ENCODE measurements around the gene ABHD4.
"Not testable (repeated sequence)": the region's sequence is repeated elsewhere in the genome, so short reads cannot be mapped to it uniquely, and the experiment has no call there.

Gene ABHD4

GRCh38 chr14:22598099-22598895 is at the start of gene ABHD4:
ABHD4 (plus strand) TSS chr14:22598300; CDS start chr14:22598307, 7 bp downstream.
- Histone ChIP-seq H3K27me3 (ENCODE audit: insufficient read depth, low read length) (no peaks in the 10 kb centered on the region), H2AFZ (ENCODE audit: low read length, unreplicated experiment) (peak within 1 kb of the TSS; percentile 97), H3K4me1 (ENCODE audit: control insufficient read depth, insufficient read depth, low read length, unreplicated experiment) (peaks cover 39% of the 10 kb centered on the region), H3K4me3 (ENCODE audit: low read depth, low read length) (peak within 1 kb of the TSS; percentile 88), H3K36me3 (ENCODE audit: insufficient read depth, low read length) (peaks cover 18% of the 10 kb centered on the region), H3K79me2 (ENCODE audit: control insufficient read depth, insufficient read depth, low read length, unreplicated experiment) (peaks cover 16% of the 10 kb centered on the region), H3K27ac (ENCODE audit: low read depth, low read length) (peak within 1 kb of the TSS; percentile 59)

GRCh38 chr14:22549324-22549962 is 48.7 kb upstream of the ABHD4 start:
- Histone ChIP-seq H3K4me3 (ENCODE audit: low read depth, low read length) (no peak overlapping the region), H3K4me1 (ENCODE audit: control insufficient read depth, insufficient read depth, low read length, unreplicated experiment) (peaks cover 38% of the 10 kb centered on the region), H3K36me3 (ENCODE audit: insufficient read depth, low read length) (no peaks in the 10 kb centered on the region), H2AFZ (ENCODE audit: low read length, unreplicated experiment) (no peak overlapping the region), H3K27ac (ENCODE audit: low read depth, low read length) (no peak overlapping the region), H3K27me3 (ENCODE audit: insufficient read depth, low read length) (no peaks in the 10 kb centered on the region), H3K79me2 (ENCODE audit: control insufficient read depth, insufficient read depth, low read length, unreplicated experiment) (no peaks in the 10 kb centered on the region)

- Histone ChIP-seq H3K36me3 (ENCODE audit: insufficient read depth, low read length) (no peaks in the 10 kb centered on the region), H3K4me1 (ENCODE audit: control insufficient read depth, insufficient read depth, low read length, unreplicated experiment) (peaks cover 38% of the 10 kb centered on the region), H3K4me3 (ENCODE audit: low read depth, low read length) (no peak overlapping the region), H2AFZ (ENCODE audit: low read length, unreplicated experiment) (no peak overlapping the region), H3K79me2 (ENCODE audit: control insufficient read depth, insufficient read depth, low read length, unreplicated experiment) (no peaks in the 10 kb centered on the region), H3K27me3 (ENCODE audit: insufficient read depth, low read length) (no peaks in the 10 kb centered on the region), H3K27ac (ENCODE audit: low read depth, low read length) (no peak overlapping the region)
These were observed 48.0 kb upstream of the ABHD4 start for GRCh38 chr14:22549981-22550673.

GRCh38 chr14:22551605-22551997 is 46.5 kb upstream of the ABHD4 start:
- H3K27ac ChIP-seq (ENCODE audit: low read depth, low read length) = no peak overlapping the region
- no peaks in the 10 kb centered on the region for H3K27me3 ChIP-seq (ENCODE audit: insufficient read depth, low read length)
- no peaks in the 10 kb centered on the region for H3K79me2 ChIP-seq (ENCODE audit: control insufficient read depth, insufficient read depth, low read length, unreplicated experiment)
- no peaks in the 10 kb centered on the region for H3K36me3 ChIP-seq (ENCODE audit: insufficient read depth, low read length)
- H3K4me3 ChIP-seq (ENCODE audit: low read depth, low read length) = no peak overlapping the region
- H2AFZ ChIP-seq (ENCODE audit: low read length, unreplicated experiment) = no peak overlapping the region
- peaks cover 42% of the 10 kb centered on the region for H3K4me1 ChIP-seq (ENCODE audit: control insufficient read depth, insufficient read depth, low read length, unreplicated experiment)

GRCh38 chr14:22552001-22552826 is 45.9 kb upstream of the ABHD4 start:
- H2AFZ ChIP-seq (ENCODE audit: low read length, unreplicated experiment) = no peak overlapping the region
- H3K4me1 ChIP-seq (ENCODE audit: control insufficient read depth, insufficient read depth, low read length, unreplicated experiment) = peaks cover 38% of the 10 kb centered on the region
- H3K36me3 ChIP-seq (ENCODE audit: insufficient read depth, low read length) = no peaks in the 10 kb centered on the region
- H3K27ac ChIP-seq (ENCODE audit: low read depth, low read length) = no peak overlapping the region
- no peaks in the 10 kb centered on the region for H3K27me3 ChIP-seq (ENCODE audit: insufficient read depth, low read length)
- H3K4me3 ChIP-seq (ENCODE audit: low read depth, low read length) = no peak overlapping the region
- H3K79me2 ChIP-seq (ENCODE audit: control insufficient read depth, insufficient read depth, low read length, unreplicated experiment) = no peaks in the 10 kb centered on the region

- H3K4me3 ChIP-seq (ENCODE audit: low read depth, low read length) = no peak overlapping the region
- peaks cover 33% of the 10 kb centered on the region for H3K4me1 ChIP-seq (ENCODE audit: control insufficient read depth, insufficient read depth, low read length, unreplicated experiment)
- H3K27ac ChIP-seq (ENCODE audit: low read depth, low read length) = no peak overlapping the region
- no peak overlapping the region for H2AFZ ChIP-seq (ENCODE audit: low read length, unreplicated experiment)
- no peaks in the 10 kb centered on the region for H3K27me3 ChIP-seq (ENCODE audit: insufficient read depth, low read length)
- H3K36me3 ChIP-seq (ENCODE audit: insufficient read depth, low read length) = no peaks in the 10 kb centered on the region
- no peaks in the 10 kb centered on the region for H3K79me2 ChIP-seq (ENCODE audit: control insufficient read depth, insufficient read depth, low read length, unreplicated experiment)
These were observed 45.3 kb upstream of the ABHD4 start for GRCh38 chr14:22552827-22553076.

GRCh38 chr14:22553445-22553844 is 44.7 kb upstream of the ABHD4 start:
- H3K4me1 ChIP-seq (ENCODE audit: control insufficient read depth, insufficient read depth, low read length, unreplicated experiment) = peaks cover 33% of the 10 kb centered on the region
- no peak overlapping the region for H3K4me3 ChIP-seq (ENCODE audit: low read depth, low read length)
- H3K27me3 ChIP-seq (ENCODE audit: insufficient read depth, low read length) = no peaks in the 10 kb centered on the region
- H2AFZ ChIP-seq (ENCODE audit: low read length, unreplicated experiment) = no peak overlapping the region
- H3K79me2 ChIP-seq (ENCODE audit: control insufficient read depth, insufficient read depth, low read length, unreplicated experiment) = no peaks in the 10 kb centered on the region
- H3K27ac ChIP-seq (ENCODE audit: low read depth, low read length) = no peak overlapping the region
- H3K36me3 ChIP-seq (ENCODE audit: insufficient read depth, low read length) = no peaks in the 10 kb centered on the region

- not testable (repeated sequence) for H2AFZ ChIP-seq (ENCODE audit: low read length, unreplicated experiment); H3K27me3 ChIP-seq (ENCODE audit: insufficient read depth, low read length); H3K79me2 ChIP-seq (ENCODE audit: control insufficient read depth, insufficient read depth, low read length, unreplicated experiment); H3K4me3 ChIP-seq (ENCODE audit: low read depth, low read length); H3K27ac ChIP-seq (ENCODE audit: low read depth, low read length); H3K36me3 ChIP-seq (ENCODE audit: insufficient read depth, low read length)
- peaks cover 33% of the 10 kb centered on the region for H3K4me1 ChIP-seq (ENCODE audit: control insufficient read depth, insufficient read depth, low read length, unreplicated experiment)
These were observed 44.1 kb upstream of the ABHD4 start for GRCh38 chr14:22553861-22554497.

GRCh38 chr14:22554498-22555383 is 43.4 kb upstream of the ABHD4 start:
- no peak overlapping the region for H3K27ac ChIP-seq (ENCODE audit: low read depth, low read length)
- no peak overlapping the region for H3K4me3 ChIP-seq (ENCODE audit: low read depth, low read length)
- peaks cover 31% of the 10 kb centered on the region for H3K4me1 ChIP-seq (ENCODE audit: control insufficient read depth, insufficient read depth, low read length, unreplicated experiment)
- H3K79me2 ChIP-seq (ENCODE audit: control insufficient read depth, insufficient read depth, low read length, unreplicated experiment) = no peaks in the 10 kb centered on the region
- no peaks in the 10 kb centered on the region for H3K36me3 ChIP-seq (ENCODE audit: insufficient read depth, low read length)
- H2AFZ ChIP-seq (ENCODE audit: low read length, unreplicated experiment) = no peak overlapping the region
- no peaks in the 10 kb centered on the region for H3K27me3 ChIP-seq (ENCODE audit: insufficient read depth, low read length)

Data from ACC112 (cell line).